Measurements from ENCODE around the gene SDR39U1. TPM values are rescaled to one million over a fixed set of nuclear protein-coding genes. Genes with fewer than 3 reads are reported as not detected.

The SDR39U1 gene
- total and polyA plus RNA-seq, 10 of the 15 experiments (the other 5 are each of a cell fraction or from before 2014, with no cell fraction given): 14.0 to 89.3 (median 42.2) TPM

DNA sequence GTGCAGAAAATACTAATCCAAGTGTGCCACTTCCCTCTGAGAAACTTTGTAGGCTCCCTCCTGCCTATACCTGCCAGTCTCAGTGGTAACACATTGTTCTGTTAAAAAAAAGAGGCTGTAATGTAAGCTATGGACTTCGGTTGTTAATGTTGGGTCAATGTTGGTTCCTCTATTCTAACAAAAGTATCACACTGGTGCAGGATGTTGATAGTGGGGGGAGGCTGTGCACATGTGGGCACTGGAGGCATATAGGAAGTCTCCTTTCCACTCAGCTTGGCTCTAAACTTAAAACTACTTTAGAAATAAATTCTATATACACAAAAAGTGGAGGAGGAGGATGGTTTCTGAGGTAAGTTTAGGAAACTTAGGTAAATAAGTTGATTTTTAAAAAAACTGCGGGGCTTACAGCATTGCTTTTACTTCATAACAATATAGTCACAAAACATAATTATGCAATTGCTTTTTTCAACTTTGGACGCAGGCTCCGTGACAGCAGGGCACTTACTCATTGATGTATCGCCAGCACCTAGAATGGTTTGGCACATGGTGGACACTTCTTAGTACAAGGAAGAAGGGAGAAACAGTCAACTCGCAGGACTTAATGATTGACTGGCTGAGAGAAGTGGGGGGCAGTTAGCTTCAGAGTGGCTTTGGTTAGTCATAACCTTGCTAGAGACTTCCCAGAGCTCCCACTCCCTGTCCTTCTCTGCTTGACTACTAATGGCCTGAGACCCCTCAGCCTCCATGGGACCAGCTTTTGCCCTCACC is 51.7 kb downstream of the SDR39U1 start:
- ChIA-PET POLR2A (no interaction called here), CTCF (interaction anchor here (1.3 kb wide), 1 partner anchor 33 kb away, joined by 4 read pairs; no protein-coding TSS in a partner anchor), SMC1A (ENCODE audit: uncharacterized antibody, unreplicated experiment) (interaction anchor here (2.0 kb wide), 1 partner anchor 11 kb away, joined by 6 read pairs; no protein-coding TSS in a partner anchor), RAD21 (ENCODE audit: unreplicated experiment) (no interaction called here)
- in situ Hi-C loops (cut with MboI) (no loop called here), intact Hi-C loops (cut with micrococcal nuclease; ENCODE audit: unreplicated experiment) (no loop called here)
- no peak for TF ChIP-seq STAT3 (IDR thresholded peaks at IDR 0.05; ENCODE audit: low read depth, low read length)
- no peak for TF ChIP-seq SIX5 (IDR thresholded peaks at IDR 0.05; ENCODE audit: low read depth, low read length, severe bottlenecking)
- TF ChIP-seq SPI1 (IDR thresholded peaks at IDR 0.05; ENCODE audit: borderline replicate concordance, insufficient read depth, low read depth, low read length): no peak
- TF ChIP-seq SMAD5 (IDR thresholded peaks at IDR 0.05; ENCODE audit: low read depth): no peak
- no peak for TF ChIP-seq PAX8 (IDR thresholded peaks at IDR 0.05)
- no peak for TF ChIP-seq STAT1 (conservative IDR thresholded peaks at IDR 0.05)
- TF ChIP-seq MYB (IDR thresholded peaks at IDR 0.05; ENCODE audit: borderline replicate concordance, low read depth, low read length): no peak
- no peak for TF ChIP-seq RCOR1 (conservative IDR thresholded peaks at IDR 0.05; ENCODE audit: low read depth, low read length)
- TF ChIP-seq, protein P1, sequence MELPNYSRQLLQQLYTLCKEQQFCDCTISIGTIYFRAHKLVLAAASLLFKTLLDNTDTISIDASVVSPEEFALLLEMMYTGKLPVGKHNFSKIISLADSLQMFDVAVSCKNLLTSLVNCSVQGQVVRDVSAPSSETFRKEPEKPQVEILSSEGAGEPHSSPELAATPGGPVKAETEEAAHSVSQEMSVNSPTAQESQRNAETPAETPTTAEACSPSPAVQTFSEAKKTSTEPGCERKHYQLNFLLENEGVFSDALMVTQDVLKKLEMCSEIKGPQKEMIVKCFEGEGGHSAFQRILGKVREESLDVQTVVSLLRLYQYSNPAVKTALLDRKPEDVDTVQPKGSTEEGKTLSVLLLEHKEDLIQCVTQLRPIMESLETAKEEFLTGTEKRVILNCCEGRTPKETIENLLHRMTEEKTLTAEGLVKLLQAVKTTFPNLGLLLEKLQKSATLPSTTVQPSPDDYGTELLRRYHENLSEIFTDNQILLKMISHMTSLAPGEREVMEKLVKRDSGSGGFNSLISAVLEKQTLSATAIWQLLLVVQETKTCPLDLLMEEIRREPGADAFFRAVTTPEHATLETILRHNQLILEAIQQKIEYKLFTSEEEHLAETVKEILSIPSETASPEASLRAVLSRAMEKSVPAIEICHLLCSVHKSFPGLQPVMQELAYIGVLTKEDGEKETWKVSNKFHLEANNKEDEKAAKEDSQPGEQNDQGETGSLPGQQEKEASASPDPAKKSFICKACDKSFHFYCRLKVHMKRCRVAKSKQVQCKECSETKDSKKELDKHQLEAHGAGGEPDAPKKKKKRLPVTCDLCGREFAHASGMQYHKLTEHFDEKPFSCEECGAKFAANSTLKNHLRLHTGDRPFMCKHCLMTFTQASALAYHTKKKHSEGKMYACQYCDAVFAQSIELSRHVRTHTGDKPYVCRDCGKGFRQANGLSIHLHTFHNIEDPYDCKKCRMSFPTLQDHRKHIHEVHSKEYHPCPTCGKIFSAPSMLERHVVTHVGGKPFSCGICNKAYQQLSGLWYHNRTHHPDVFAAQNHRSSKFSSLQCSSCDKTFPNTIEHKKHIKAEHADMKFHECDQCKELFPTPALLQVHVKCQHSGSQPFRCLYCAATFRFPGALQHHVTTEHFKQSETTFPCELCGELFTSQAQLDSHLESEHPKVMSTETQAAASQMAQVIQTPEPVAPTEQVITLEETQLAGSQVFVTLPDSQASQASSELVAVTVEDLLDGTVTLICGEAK (IDR thresholded peaks at IDR 0.05; ENCODE audit: borderline replicate concordance): no peak
- FAIRE-seq: no peak
- Histone ChIP-seq H3K4me3 (no peak overlapping the region), H2AFZ (ENCODE audit: control insufficient read depth, low read depth, low read length) (no peak overlapping the region), H3K27me3 (replicated peaks in 1 of 2; ENCODE audit: control insufficient read depth in 2 of 2, insufficient read depth in 2 of 2, low read length in 1 of 2) (no peaks in the 10 kb centered on the region; a peak in 2 of 4 replicates), H3K27ac (ENCODE audit: control insufficient read depth, insufficient read depth) (no peak overlapping the region), H4K20me1 (ENCODE audit: control insufficient read depth, insufficient read depth) (no peaks in the 10 kb centered on the region), H3K79me2 (ENCODE audit: control insufficient read depth, insufficient read depth, low read length) (no peaks in the 10 kb centered on the region), H3K4me2 (ENCODE audit: control insufficient read depth, insufficient read depth) (no peak overlapping the region), H3K36me3 (ENCODE audit: control insufficient read depth in 2 of 2, insufficient read depth in 2 of 2, low read length in 1 of 2) (no peaks in the 10 kb centered on the region), H3K4me1 (ENCODE audit: control insufficient read depth, insufficient read depth, low read length) (no peaks in the 10 kb centered on the region), H3K9me3 (replicated peaks; ENCODE audit: control insufficient read depth, insufficient read depth, low read length) (no peaks in the 10 kb centered on the region), H3K9ac (ENCODE audit: control insufficient read depth, insufficient read depth, low read length) (no peak overlapping the region)
- DNase-seq (ENCODE audit: low read depth, low spot score): no peak
- WGBS (ENCODE audit: insufficient coverage, insufficient replicate concordance, low lambda C conversion rate, missing lambda C conversion rate): 27% methylated on average over 6 of the region's 6 CpGs
- no TSS peak for BruUV-seq (replicated peaks)
- no peak for ATAC-seq

Other genes with a start within 250 kb of the SDR39U1 start
Only the 7 nearest of the 24 such genes appear.
- 0.11 and 0.23 TPM in 2 replicates for gene ADCY4, start 107.7 kb downstream of the SDR39U1 start, total RNA-seq (2014; rRNA removed)
- 0.46 TPM in 1 of 2 replicates, not detected in the other for gene ADCY4, start 107.7 kb downstream of the SDR39U1 start, total RNA-seq (2014; rRNA removed; fragmentation: Illumina TruSeq; extraction: Trizol)
- 0.87 and 1.0 TPM in 2 replicates for gene ADCY4, start 107.7 kb downstream of the SDR39U1 start, total RNA-seq (2021)
- 0.09 and 0.34 TPM in 2 replicates for gene ADCY4, start 107.7 kb downstream of the SDR39U1 start, polyA plus RNA-seq (2011; rRNA removed)
- gene ADCY4, start 107.7 kb downstream of the SDR39U1 start, polyA plus RNA-seq (2014; fragmentation: Illumina TruSeq; extraction: Trizol): 0.21 and 0.60 TPM in 2 replicates
- under 1 TPM; 0.05 to 0.11 TPM for gene ADCY4, start 107.7 kb downstream of the SDR39U1 start, polyA plus RNA-seq (2014; fragmentation: Nextera tagmentation; extraction: Ambion mirVana)
- 0.19 and 1.1 TPM in 2 replicates for gene ADCY4, start 107.7 kb downstream of the SDR39U1 start, polyA plus RNA-seq (2014; rRNA removed)
- gene ADCY4, start 107.7 kb downstream of the SDR39U1 start, polyA plus RNA-seq (2016; fragmentation: Nextera tagmentation; extraction: Ambion mirVana): under 1 TPM; 0.21 to 0.33 TPM
- 10.7 and 11.6 TPM in 2 replicates for gene RIPK3, start 102.8 kb downstream of the SDR39U1 start, total RNA-seq (2014; rRNA removed)
- gene RIPK3, start 102.8 kb downstream of the SDR39U1 start, total RNA-seq (2014; rRNA removed; fragmentation: Illumina TruSeq; extraction: Trizol): 8.3 and 8.6 TPM in 2 replicates
- 11.2 and 12.8 TPM in 2 replicates for gene RIPK3, start 102.8 kb downstream of the SDR39U1 start, total RNA-seq (2021)
- 4.4 and 6.5 TPM in 2 replicates for gene RIPK3, start 102.8 kb downstream of the SDR39U1 start, polyA plus RNA-seq (2011; rRNA removed)
- 7.4 and 8.3 TPM in 2 replicates for gene RIPK3, start 102.8 kb downstream of the SDR39U1 start, polyA plus RNA-seq (2014; fragmentation: Illumina TruSeq; extraction: Trizol)
- gene RIPK3, start 102.8 kb downstream of the SDR39U1 start, polyA plus RNA-seq (2014; fragmentation: Nextera tagmentation; extraction: Ambion mirVana): 1 to 10 TPM; 2.0 to 2.7 TPM
- 13.6 and 17.1 TPM in 2 replicates for gene RIPK3, start 102.8 kb downstream of the SDR39U1 start, polyA plus RNA-seq (2014; rRNA removed)
- gene RIPK3, start 102.8 kb downstream of the SDR39U1 start, polyA plus RNA-seq (2016; fragmentation: Nextera tagmentation; extraction: Ambion mirVana): 1 to 10 TPM; 7.5 to 8.0 TPM
- gene NFATC4, start 74.6 kb downstream of the SDR39U1 start, total RNA-seq (2014; rRNA removed): 7.0 and 7.1 TPM in 2 replicates
- gene NFATC4, start 74.6 kb downstream of the SDR39U1 start, total RNA-seq (2014; rRNA removed; fragmentation: Illumina TruSeq; extraction: Trizol): 2.2 and 4.1 TPM in 2 replicates
- gene NFATC4, start 74.6 kb downstream of the SDR39U1 start, total RNA-seq (2021): 13.5 and 19.2 TPM in 2 replicates
- gene NFATC4, start 74.6 kb downstream of the SDR39U1 start, polyA plus RNA-seq (2011; rRNA removed): 4.5 and 5.6 TPM in 2 replicates
- gene NFATC4, start 74.6 kb downstream of the SDR39U1 start, polyA plus RNA-seq (2014; fragmentation: Illumina TruSeq; extraction: Trizol): 4.8 and 5.3 TPM in 2 replicates
- 1 to 10 TPM in 1 of 2 experiments, under 1 TPM in 1; 0.97 to 4.5 TPM for gene NFATC4, start 74.6 kb downstream of the SDR39U1 start, polyA plus RNA-seq (2014; fragmentation: Nextera tagmentation; extraction: Ambion mirVana)
- gene NFATC4, start 74.6 kb downstream of the SDR39U1 start, polyA plus RNA-seq (2014; rRNA removed): 14.3 and 15.3 TPM in 2 replicates
- gene NFATC4, start 74.6 kb downstream of the SDR39U1 start, polyA plus RNA-seq (2016; fragmentation: Nextera tagmentation; extraction: Ambion mirVana): 1 to 10 TPM; 2.0 to 2.9 TPM
- not detected in 2 replicates for gene NYNRIN, start 43.8 kb downstream of the SDR39U1 start, total RNA-seq (2014; rRNA removed)
- not detected in 2 replicates for gene NYNRIN, start 43.8 kb downstream of the SDR39U1 start, total RNA-seq (2014; rRNA removed; fragmentation: Illumina TruSeq; extraction: Trizol)
- gene NYNRIN, start 43.8 kb downstream of the SDR39U1 start, total RNA-seq (2021): 0.05 and 0.15 TPM in 2 replicates
- 0.01 TPM in 1 of 2 replicates, not detected in the other for gene NYNRIN, start 43.8 kb downstream of the SDR39U1 start, polyA plus RNA-seq (2011; rRNA removed)
- under 0.01 TPM in 1 of 2 replicates, not detected in the other for gene NYNRIN, start 43.8 kb downstream of the SDR39U1 start, polyA plus RNA-seq (2014; fragmentation: Illumina TruSeq; extraction: Trizol)
- not detected for gene NYNRIN, start 43.8 kb downstream of the SDR39U1 start, polyA plus RNA-seq (2014; fragmentation: Nextera tagmentation; extraction: Ambion mirVana)
- gene NYNRIN, start 43.8 kb downstream of the SDR39U1 start, polyA plus RNA-seq (2014; rRNA removed): 0.01 and 0.05 TPM in 2 replicates
- gene NYNRIN, start 43.8 kb downstream of the SDR39U1 start, polyA plus RNA-seq (2016; fragmentation: Nextera tagmentation; extraction: Ambion mirVana): under 1 TPM in 1 of 2 experiments, not detected in 1; 0.01 TPM
- 0.51 and 0.71 TPM in 2 replicates for gene CBLN3, start 13.1 kb downstream of the SDR39U1 start, total RNA-seq (2014; rRNA removed)
- gene CBLN3, start 13.1 kb downstream of the SDR39U1 start, total RNA-seq (2014; rRNA removed; fragmentation: Illumina TruSeq; extraction: Trizol): 1.1 and 1.3 TPM in 2 replicates
- gene CBLN3, start 13.1 kb downstream of the SDR39U1 start, total RNA-seq (2021): 2.8 and 3.8 TPM in 2 replicates
- 4.6 and 4.9 TPM in 2 replicates for gene CBLN3, start 13.1 kb downstream of the SDR39U1 start, polyA plus RNA-seq (2011; rRNA removed)
- gene CBLN3, start 13.1 kb downstream of the SDR39U1 start, polyA plus RNA-seq (2014; fragmentation: Illumina TruSeq; extraction: Trizol): 1.3 and 1.8 TPM in 2 replicates
- gene CBLN3, start 13.1 kb downstream of the SDR39U1 start, polyA plus RNA-seq (2014; fragmentation: Nextera tagmentation; extraction: Ambion mirVana): under 1 TPM; 0.16 to 0.35 TPM
- 2.5 and 2.9 TPM in 2 replicates for gene CBLN3, start 13.1 kb downstream of the SDR39U1 start, polyA plus RNA-seq (2014; rRNA removed)
- gene CBLN3, start 13.1 kb downstream of the SDR39U1 start, polyA plus RNA-seq (2016; fragmentation: Nextera tagmentation; extraction: Ambion mirVana): 1 to 10 TPM in 1 of 2 experiments, under 1 TPM in 1; 0.37 to 1.4 TPM
- 34.7 and 36.7 TPM in 2 replicates for gene KHNYN, start 12.8 kb downstream of the SDR39U1 start, total RNA-seq (2014; rRNA removed)
- gene KHNYN, start 12.8 kb downstream of the SDR39U1 start, total RNA-seq (2014; rRNA removed; fragmentation: Illumina TruSeq; extraction: Trizol): 20.8 and 21.0 TPM in 2 replicates
- 33.9 and 34.0 TPM in 2 replicates for gene KHNYN, start 12.8 kb downstream of the SDR39U1 start, total RNA-seq (2021)
- gene KHNYN, start 12.8 kb downstream of the SDR39U1 start, polyA plus RNA-seq (2011; rRNA removed): 19.8 and 22.2 TPM in 2 replicates
- 22.9 and 23.2 TPM in 2 replicates for gene KHNYN, start 12.8 kb downstream of the SDR39U1 start, polyA plus RNA-seq (2014; fragmentation: Illumina TruSeq; extraction: Trizol)
- 1 to 10 TPM; 1.4 to 3.6 TPM for gene KHNYN, start 12.8 kb downstream of the SDR39U1 start, polyA plus RNA-seq (2014; fragmentation: Nextera tagmentation; extraction: Ambion mirVana)
- 28.4 and 29.2 TPM in 2 replicates for gene KHNYN, start 12.8 kb downstream of the SDR39U1 start, polyA plus RNA-seq (2014; rRNA removed)
- 10 to 100 TPM; 12.8 to 12.9 TPM for gene KHNYN, start 12.8 kb downstream of the SDR39U1 start, polyA plus RNA-seq (2016; fragmentation: Nextera tagmentation; extraction: Ambion mirVana)
- not detected in 2 replicates for gene CMA1, start 65.5 kb upstream of the SDR39U1 start, total RNA-seq (2014; rRNA removed)
- gene CMA1, start 65.5 kb upstream of the SDR39U1 start, total RNA-seq (2014; rRNA removed; fragmentation: Illumina TruSeq; extraction: Trizol): not detected in 2 replicates
- not detected in 2 replicates for gene CMA1, start 65.5 kb upstream of the SDR39U1 start, total RNA-seq (2021)
- not detected in 2 replicates for gene CMA1, start 65.5 kb upstream of the SDR39U1 start, polyA plus RNA-seq (2011; rRNA removed)
- gene CMA1, start 65.5 kb upstream of the SDR39U1 start, polyA plus RNA-seq (2014; fragmentation: Illumina TruSeq; extraction: Trizol): not detected in 2 replicates
- not detected for gene CMA1, start 65.5 kb upstream of the SDR39U1 start, polyA plus RNA-seq (2014; fragmentation: Nextera tagmentation; extraction: Ambion mirVana)
- gene CMA1, start 65.5 kb upstream of the SDR39U1 start, polyA plus RNA-seq (2014; rRNA removed): not detected in 2 replicates
- not detected for gene CMA1, start 65.5 kb upstream of the SDR39U1 start, polyA plus RNA-seq (2016; fragmentation: Nextera tagmentation; extraction: Ambion mirVana)